ENCODE results near the gene ASIC3. TPM values are rescaled to one million over a fixed set of nuclear protein-coding genes. Genes with fewer than 3 reads are reported as not detected.
A peak's percentile ranks its signal among the peaks of the same experiment; 100 is the strongest.

Gene ASIC3
- total RNA-seq, 4 donors from 2014 or later = 2.6 to 4.3 (median 3.1) TPM

DNA sequence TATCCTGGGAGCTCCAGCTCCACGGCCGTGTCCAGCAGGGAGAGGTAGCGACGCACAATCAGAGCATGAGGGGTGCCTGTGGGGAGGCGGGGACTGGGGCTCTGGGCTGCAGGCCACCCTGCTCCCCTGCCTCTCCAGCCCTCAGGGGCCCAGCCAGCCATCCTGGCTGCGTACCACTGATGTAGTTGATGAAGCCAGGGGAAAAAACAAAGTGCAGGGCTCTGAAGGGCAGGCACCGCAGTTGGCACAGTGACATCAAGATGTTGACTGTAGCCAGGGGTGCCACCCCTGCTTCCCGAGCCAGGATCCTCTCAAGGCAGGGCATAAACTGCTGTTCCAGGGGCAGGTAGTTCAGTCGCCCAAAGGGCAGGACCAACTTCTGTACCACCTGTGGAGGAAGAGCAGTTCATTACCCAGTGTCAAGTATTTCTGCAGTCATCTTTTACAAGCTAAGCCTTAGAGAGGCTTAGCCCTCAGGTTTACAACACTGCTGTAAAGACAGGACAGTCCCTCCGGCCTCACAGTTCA is 29.4 kb downstream of the ASIC3 start:
- H3K4me1 ChIP-seq = peaks cover 26 to 47% (median 35%) of the 10 kb centered on the region in 4 donors
- H3K27ac ChIP-seq = peak overlapping the region in 1 of 4 donors; percentile 15
- 69% methylated on average over 10 of the region's 10 CpGs; no CpG with 5 or more reads in 1 of the 2 donors for WGBS, 2 donors (ENCODE audit: low coverage in 1 of 2)
- intact Hi-C loops (cut with DNase I; ENCODE audit: low total_unique reads) = no loop called here
- in situ Hi-C loops (cut with MboI; ENCODE audit: low pct_ligation_motif_present in 1 of 4, low pct_unique_long_range_greater_than_20kb in 1 of 4, low sequenced_read_pairs in 3 of 4) = no loop called here
- no peak overlapping the region for H3K4me3 ChIP-seq
- H3K36me3 ChIP-seq = peaks cover 0 to 26% (median 12%) of the 10 kb centered on the region in 4 donors
- no peak for DNase-seq
- no peaks in the 10 kb centered on the region for H3K27me3 ChIP-seq
- no peaks in the 10 kb centered on the region for H3K9me3 ChIP-seq
- TF ChIP-seq EP300 (IDR thresholded peaks at IDR 0.05; ENCODE audit: low read depth) (no peak), POLR2A (IDR thresholded peaks at IDR 0.05) (no peak), CTCF (IDR thresholded peaks at IDR 0.05) (no peak), POLR2AphosphoS5 (IDR thresholded peaks at IDR 0.05) (no peak)

DNA sequence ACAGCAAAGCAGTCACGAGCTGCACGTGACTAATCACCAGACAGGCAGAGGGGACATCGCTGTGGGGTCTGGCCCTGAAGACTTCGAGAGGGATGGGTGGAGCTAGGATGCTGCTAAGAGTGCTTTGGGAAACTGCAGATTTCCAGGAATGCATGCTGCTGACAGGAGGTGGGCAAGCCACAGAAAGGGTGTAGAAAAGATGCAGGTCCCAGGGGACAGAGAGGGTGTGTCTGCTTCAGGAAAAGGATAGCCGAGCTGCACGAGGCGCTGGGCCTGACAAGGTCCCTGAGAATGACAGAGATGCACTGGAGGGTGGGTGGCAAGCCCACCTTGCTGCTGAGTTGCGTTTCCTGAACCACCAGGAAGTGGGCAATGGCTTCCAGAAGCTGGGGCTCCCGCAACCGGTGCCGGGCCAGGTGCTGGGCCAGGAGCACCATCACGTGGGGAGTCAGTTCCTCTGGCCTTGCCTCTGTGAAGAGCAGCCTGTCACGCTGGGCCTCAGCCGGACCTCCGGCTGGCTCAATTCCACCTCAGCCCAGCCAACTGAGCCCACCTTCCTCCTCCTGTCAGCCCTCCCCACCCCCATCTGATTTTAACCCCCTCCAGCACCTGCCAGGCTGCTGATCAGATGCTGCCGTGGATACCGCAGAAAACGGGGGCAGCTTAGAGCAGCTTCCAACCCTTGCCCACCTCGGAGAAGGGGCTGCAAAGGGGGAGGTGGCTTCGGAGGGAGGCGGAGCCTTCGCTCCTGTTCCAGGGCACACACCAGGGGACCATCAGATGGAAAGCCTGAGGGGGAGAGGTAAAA is 30.1 kb downstream of the ASIC3 start:
- peak overlapping the region in 3 of 4 donors; percentile 11 to 35 (median 15) for H3K27ac ChIP-seq
- 55% methylated on average over 22 of the region's 22 CpGs; no CpG with 5 or more reads in 1 of the 2 donors for WGBS, 2 donors (ENCODE audit: low coverage in 1 of 2)
- H3K4me3 ChIP-seq = no peak overlapping the region
- H3K27me3 ChIP-seq = no peaks in the 10 kb centered on the region
- peaks cover 26 to 48% (median 36%) of the 10 kb centered on the region in 4 donors for H3K4me1 ChIP-seq
- intact Hi-C loops (cut with DNase I; ENCODE audit: low total_unique reads) = no loop called here
- no peaks in the 10 kb centered on the region for H3K9me3 ChIP-seq
- in situ Hi-C loops (cut with MboI; ENCODE audit: low pct_ligation_motif_present in 1 of 4, low pct_unique_long_range_greater_than_20kb in 1 of 4, low sequenced_read_pairs in 3 of 4) = no loop called here
- H3K36me3 ChIP-seq = peaks cover 0 to 19% (median 9%) of the 10 kb centered on the region in 4 donors
- no peak for DNase-seq
- TF ChIP-seq EP300 (IDR thresholded peaks at IDR 0.05; ENCODE audit: low read depth) = no peak
- no peak for TF ChIP-seq CTCF (IDR thresholded peaks at IDR 0.05)
- TF ChIP-seq POLR2AphosphoS5 (IDR thresholded peaks at IDR 0.05) = no peak
- no peak for TF ChIP-seq POLR2A (IDR thresholded peaks at IDR 0.05)

GRCh38 chr7:151079199-151079910 is 31.0 kb downstream of the ASIC3 start:
- Histone ChIP-seq H3K36me3 (peaks cover 0 to 12% (median 5%) of the 10 kb centered on the region in 4 donors), H3K4me3 (peak overlapping the region in 3 of 4 donors; percentile 79 to 88 (median 81)), H3K27me3 (no peaks in the 10 kb centered on the region), H3K4me1 (peaks cover 26 to 52% (median 39%) of the 10 kb centered on the region in 4 donors), H3K27ac (peak overlapping the region; percentile 93 to 98 (median 97)), H3K9me3 (no peaks in the 10 kb centered on the region)
- no peak for DNase-seq
- WGBS, 2 donors (ENCODE audit: low coverage in 1 of 2) = 67 to 79% methylated on average over 1 to 20 of the region's 27 CpGs
- intact Hi-C loops (cut with DNase I; ENCODE audit: low total_unique reads) = no loop called here
- TF ChIP-seq CTCF (IDR thresholded peaks at IDR 0.05) = no peak
- no peak for TF ChIP-seq EP300 (IDR thresholded peaks at IDR 0.05; ENCODE audit: low read depth)
- TF ChIP-seq POLR2AphosphoS5 (IDR thresholded peaks at IDR 0.05) = no peak
- TF ChIP-seq POLR2A (IDR thresholded peaks at IDR 0.05) = no peak
- in situ Hi-C loops (cut with MboI; ENCODE audit: low pct_ligation_motif_present in 1 of 4, low pct_unique_long_range_greater_than_20kb in 1 of 4, low sequenced_read_pairs in 3 of 4) = no loop called here

GRCh38 chr7:151080067-151080521 is 31.8 kb downstream of the ASIC3 start:
- peaks cover 0 to 4% (median 1%) of the 10 kb centered on the region in 4 donors for H3K36me3 ChIP-seq
- H3K9me3 ChIP-seq = no peaks in the 10 kb centered on the region
- 2% methylated on average over 27 of the region's 31 CpGs; no CpG with 5 or more reads in 1 of the 2 donors for WGBS, 2 donors (ENCODE audit: low coverage in 1 of 2)
- no peak for TF ChIP-seq POLR2AphosphoS5 (IDR thresholded peaks at IDR 0.05)
- peak in 1 of 5 experiments; percentile 42 for TF ChIP-seq CTCF (IDR thresholded peaks at IDR 0.05)
- in situ Hi-C loops (cut with MboI; ENCODE audit: low pct_ligation_motif_present in 1 of 4, low pct_unique_long_range_greater_than_20kb in 1 of 4, low sequenced_read_pairs in 3 of 4) = no loop called here
- peak overlapping the region; percentile 93 to 98 (median 97) for H3K27ac ChIP-seq
- peaks cover 26 to 53% (median 39%) of the 10 kb centered on the region in 4 donors for H3K4me1 ChIP-seq
- peak overlapping the region; percentile 79 to 88 (median 80) for H3K4me3 ChIP-seq
- intact Hi-C loops (cut with DNase I; ENCODE audit: low total_unique reads) = no loop called here
- DNase-seq = no peak
- no peaks in the 10 kb centered on the region for H3K27me3 ChIP-seq

All from transverse colon (tissue), 4 donors.